SJSA1 (cell line): ENCODE results near the gene TIMM21. TPM values are rescaled to one million over a fixed set of nuclear protein-coding genes. Genes with fewer than 3 reads are reported as not detected.
A peak's percentile ranks its signal among the peaks of the same experiment; 100 is the strongest.

Experiments used
- DNase-seq, 2 experiments: peaks; one replicate each; pipeline ENCODE4 v3.0.0-alpha.2; 2015 to 2020; ENCODE audit warnings: low spot score in 2 of 2, low read depth in 1 of 2
- H3K27ac ChIP-seq: fragments of 250-450 bp; sonication (Bioruptor Pico); 2 replicates; pipeline ENCODE4 v1.5.1; 2020; ENCODE audit warnings: mild to moderate bottlenecking, moderate library complexity
- H3K27me3 ChIP-seq: fragments of 250-450 bp; sonication (Bioruptor Pico); replicated peaks from 2 replicates; pipeline ENCODE4 v1.5.1; 2020; ENCODE audit warnings: mild to moderate bottlenecking, moderate library complexity
- H3K36me3 ChIP-seq: fragments of 250-450 bp; sonication (Bioruptor Pico); 2 replicates; pipeline ENCODE4 v1.5.1; 2020; ENCODE audit warnings: mild to moderate bottlenecking
- H3K4me1 ChIP-seq: fragments of 250-450 bp; sonication (Bioruptor Pico); replicated peaks from 2 replicates; pipeline ENCODE4 v1.6.1; 2021; ENCODE audit warnings: mild to moderate bottlenecking
- H3K4me3 ChIP-seq: fragments of 250-450 bp; sonication (Bioruptor Pico); 2 replicates; pipeline ENCODE4 v1.5.1; 2020; ENCODE audit warnings: mild to moderate bottlenecking
- H3K9me3 ChIP-seq: fragments of 250-450 bp; sonication (Bioruptor Pico); replicated peaks from 2 replicates; pipeline ENCODE4 v1.5.1; 2020; ENCODE audit warnings: mild to moderate bottlenecking
- total RNA-seq: library from RNA; depleted of rRNA; stranded (reverse); fragments of >200 nt; shearing (Covaris generic); gene quantifications from 2 replicates; pipeline ENCODE4 v1.2.3, GENCODE V29; 2014

The TIMM21 gene
- total RNA-seq, 1 experiment from 2014 or later, result 63.1 TPM

DNA sequence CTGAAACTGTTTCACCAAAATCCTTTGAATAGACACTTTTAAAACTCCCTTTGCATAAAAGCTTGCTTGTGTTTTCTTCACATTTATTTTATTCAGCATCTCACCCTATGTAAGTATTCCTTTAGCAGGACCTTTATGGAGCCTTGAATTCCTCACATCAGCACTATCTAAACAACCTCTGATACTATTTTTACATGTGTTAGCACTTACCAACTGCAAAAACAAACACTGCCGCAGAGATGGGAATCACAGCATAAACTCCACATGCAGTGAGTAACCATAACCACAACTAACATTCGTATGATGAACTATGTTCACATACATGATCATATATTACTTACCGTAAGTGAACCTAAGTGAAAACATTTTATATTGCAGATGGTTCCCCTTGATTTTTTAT, 16.1 kb upstream of the TIMM21 start:
- peaks cover 6% of the 10 kb centered on the region for H3K4me1 ChIP-seq
- no peak overlapping the region for H3K4me3 ChIP-seq
- no peak overlapping the region for H3K27ac ChIP-seq
- no peaks in the 10 kb centered on the region for H3K36me3 ChIP-seq
- H3K9me3 ChIP-seq, result no peaks in the 10 kb centered on the region
- DNase-seq, result peak in 1 of 2 experiments; percentile 14
- peaks cover 11% of the 10 kb centered on the region for H3K27me3 ChIP-seq

DNA sequence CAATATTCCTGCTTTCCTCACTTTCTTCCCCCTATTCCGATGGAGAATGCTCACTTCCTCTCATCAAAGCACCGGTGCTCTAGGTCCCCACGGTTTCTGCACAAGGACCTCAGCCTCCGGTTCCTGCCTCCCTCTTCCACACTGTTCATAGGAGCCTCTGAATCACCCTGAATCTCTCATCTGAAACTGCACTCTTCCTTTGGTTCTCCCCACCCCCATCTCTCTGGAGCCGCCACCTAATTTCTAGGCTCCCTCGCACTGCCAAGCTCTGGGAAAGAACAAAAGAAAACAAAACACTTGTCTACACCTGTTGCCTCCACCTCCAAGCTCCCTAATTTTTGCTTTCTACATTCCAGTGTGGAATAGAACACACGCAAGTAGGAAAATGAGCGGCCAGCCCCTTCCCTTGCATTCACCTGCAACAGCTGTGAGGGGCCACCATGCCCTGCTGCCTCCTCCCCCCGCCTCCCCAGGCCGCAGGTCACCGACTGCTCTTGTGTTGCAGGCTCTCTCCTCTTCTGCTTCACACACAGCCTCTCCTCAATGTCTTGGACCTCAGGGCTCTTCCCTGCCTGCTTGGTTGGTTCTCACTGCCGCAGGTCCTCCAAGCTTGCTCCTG, 10.3 kb upstream of the TIMM21 start:
- no peak overlapping the region for H3K4me3 ChIP-seq
- H3K9me3 ChIP-seq, result no peaks in the 10 kb centered on the region
- no peaks in the 10 kb centered on the region for H3K36me3 ChIP-seq
- DNase-seq, result no peak
- H3K27me3 ChIP-seq, result no peaks in the 10 kb centered on the region; the same call in 1 of the 2 replicates
- H3K27ac ChIP-seq, result no peak overlapping the region
- H3K4me1 ChIP-seq, result peaks cover 11% of the 10 kb centered on the region

DNA sequence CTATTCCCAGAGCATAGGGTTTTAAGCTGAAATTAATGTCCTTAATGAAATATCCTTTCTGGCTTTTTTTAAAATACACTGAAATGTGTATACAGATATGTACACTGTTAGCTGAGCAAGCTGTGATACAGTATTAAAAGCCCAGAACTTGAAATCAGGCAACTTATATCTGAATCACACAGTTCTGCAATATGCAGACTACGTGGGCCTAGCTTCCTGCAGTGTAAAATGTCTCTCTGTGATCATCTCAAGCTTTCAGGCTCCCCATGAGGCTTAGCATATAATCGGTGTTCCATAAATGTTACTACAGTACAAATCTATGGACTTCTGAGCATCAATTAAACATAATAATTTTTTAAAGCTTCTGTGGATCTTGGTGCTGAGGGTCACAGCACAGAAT, 8.9 kb upstream of the TIMM21 start:
- no peak overlapping the region for H3K27ac ChIP-seq
- no peaks in the 10 kb centered on the region for H3K9me3 ChIP-seq
- DNase-seq, result no peak
- H3K27me3 ChIP-seq, result no peaks in the 10 kb centered on the region; the same call in 1 of the 2 replicates
- H3K36me3 ChIP-seq, result no peaks in the 10 kb centered on the region
- H3K4me3 ChIP-seq, result no peak overlapping the region
- H3K4me1 ChIP-seq, result peaks cover 11% of the 10 kb centered on the region

DNA sequence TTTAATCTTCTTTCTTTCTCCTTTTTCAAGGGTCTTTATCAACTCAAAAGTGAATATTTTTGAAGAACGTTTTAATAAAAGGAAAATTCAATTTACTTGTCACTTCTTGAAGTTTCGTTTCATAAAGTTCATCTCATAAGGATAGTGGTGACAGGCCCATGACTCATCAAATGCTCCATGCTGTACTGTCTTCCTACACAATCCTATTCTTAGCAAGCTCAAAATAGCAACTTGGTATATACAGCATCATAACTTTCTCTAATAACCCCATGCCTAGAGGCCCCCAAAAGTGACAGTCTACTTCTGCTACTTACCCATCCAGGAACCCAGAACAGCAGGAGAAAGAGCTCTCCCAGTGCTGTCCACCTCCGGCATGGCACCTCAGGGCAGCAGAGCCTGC, 8.4 kb upstream of the TIMM21 start:
- DNase-seq, result peak in 1 of 2 experiments; percentile 34
- H3K27ac ChIP-seq, result no peak overlapping the region
- H3K9me3 ChIP-seq, result no peaks in the 10 kb centered on the region
- H3K4me1 ChIP-seq, result peaks cover 11% of the 10 kb centered on the region
- no peak overlapping the region for H3K4me3 ChIP-seq
- H3K27me3 ChIP-seq, result no peaks in the 10 kb centered on the region; the same call in 1 of the 2 replicates
- H3K36me3 ChIP-seq, result no peaks in the 10 kb centered on the region

DNA sequence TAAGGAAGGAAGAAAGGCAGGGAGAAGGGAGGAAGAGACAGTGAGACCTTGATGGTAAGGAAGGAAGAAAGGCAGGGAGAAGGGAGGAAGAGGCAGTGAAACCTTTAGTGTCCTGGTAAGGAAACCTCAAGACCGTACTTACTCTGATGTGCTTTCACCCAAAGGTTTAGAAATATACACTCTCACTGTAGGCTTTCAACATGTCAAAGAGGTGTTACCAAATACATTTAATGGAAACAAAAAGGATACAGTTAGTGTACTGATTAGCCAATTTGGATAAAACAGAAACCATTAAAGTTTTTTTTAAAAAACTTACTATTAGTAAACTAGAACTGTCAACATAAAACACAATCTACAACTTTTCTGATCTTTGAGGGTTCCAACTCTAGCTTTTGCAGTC, 7.7 kb upstream of the TIMM21 start:
- Histone ChIP-seq H3K27ac (no peak overlapping the region), H3K4me3 (no peak overlapping the region), H3K9me3 (no peaks in the 10 kb centered on the region), H3K27me3 (no peaks in the 10 kb centered on the region; the same call in 1 of the 2 replicates), H3K4me1 (peaks cover 11% of the 10 kb centered on the region), H3K36me3 (no peaks in the 10 kb centered on the region)
- no peak for DNase-seq

DNA sequence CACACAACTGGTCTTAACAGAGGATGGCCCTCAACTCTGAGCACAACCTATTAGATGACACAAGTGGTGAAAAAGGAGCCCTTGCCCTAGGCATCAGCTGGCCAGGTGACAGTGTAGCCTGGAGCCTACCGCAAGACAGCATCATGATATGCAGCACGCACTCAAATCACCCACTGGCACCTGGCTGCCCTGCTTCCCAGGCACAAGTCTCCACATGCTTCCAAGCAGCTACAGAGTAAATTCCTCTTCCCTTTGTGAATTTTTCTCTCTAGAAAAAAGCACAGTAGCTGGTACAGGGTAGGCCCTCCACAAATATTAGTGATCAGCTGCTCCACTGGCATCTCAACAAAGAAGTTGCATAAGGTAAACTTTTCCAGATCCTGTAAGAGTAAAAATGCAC, 6.7 kb upstream of the TIMM21 start:
- Histone ChIP-seq H3K36me3 (no peaks in the 10 kb centered on the region), H3K4me3 (no peak overlapping the region), H3K9me3 (no peaks in the 10 kb centered on the region), H3K27ac (no peak overlapping the region), H3K27me3 (no peaks in the 10 kb centered on the region; the same call in 1 of the 2 replicates), H3K4me1 (peaks cover 17% of the 10 kb centered on the region)
- DNase-seq, result no peak

DNA sequence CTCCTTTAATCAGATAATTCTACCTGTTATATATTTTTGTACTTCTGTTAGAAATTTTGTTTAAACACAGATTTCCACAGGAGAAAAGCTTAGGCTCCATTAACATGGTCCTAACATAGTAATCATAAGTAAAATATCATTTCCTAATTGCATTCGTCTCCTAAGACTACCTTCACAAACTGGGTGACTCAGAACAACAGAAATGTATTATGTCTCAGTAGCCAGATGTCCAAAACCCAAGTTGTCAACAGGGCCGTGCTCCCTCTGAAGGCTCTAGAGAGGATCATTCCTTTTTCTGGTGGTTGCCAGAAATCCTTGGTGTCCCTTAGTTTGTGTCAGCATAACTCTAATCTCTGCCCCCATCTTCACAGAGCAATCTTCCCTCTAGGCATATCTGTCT, 6.1 kb upstream of the TIMM21 start:
- no peak overlapping the region for H3K4me3 ChIP-seq
- H3K9me3 ChIP-seq, result no peaks in the 10 kb centered on the region
- no peak overlapping the region for H3K27ac ChIP-seq
- H3K4me1 ChIP-seq, result peaks cover 23% of the 10 kb centered on the region
- DNase-seq, result no peak
- H3K27me3 ChIP-seq, result no peaks in the 10 kb centered on the region; the same call in 1 of the 2 replicates
- no peaks in the 10 kb centered on the region for H3K36me3 ChIP-seq

DNA sequence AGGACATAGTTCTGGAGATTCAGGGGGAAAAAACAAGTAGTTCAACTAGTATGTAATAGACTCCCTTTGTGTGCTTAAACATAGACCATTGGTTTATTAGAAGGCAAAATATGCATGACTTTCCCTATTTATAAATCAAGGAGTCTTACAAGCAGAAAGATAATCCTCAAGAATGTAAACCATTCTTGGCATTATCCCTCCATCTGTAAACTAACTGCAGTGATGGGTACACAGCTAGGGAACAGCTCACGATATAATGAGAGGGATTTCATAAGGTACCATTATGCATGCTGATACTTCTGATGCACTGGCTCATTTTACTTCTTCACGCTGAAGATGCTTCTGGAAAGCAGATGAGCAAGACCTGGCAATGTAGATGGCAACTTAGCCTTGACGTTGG, 1.6 kb upstream of the TIMM21 start:
- H3K4me1 ChIP-seq, result peaks cover 22% of the 10 kb centered on the region
- H3K27ac ChIP-seq, result peak overlapping the region; percentile 10; the same call in 1 of the 2 replicates
- peak in 1 of 2 experiments; percentile 71 for DNase-seq
- H3K36me3 ChIP-seq, result 0 out of 2 replicates have a peak, but pooled peaks cover 3% of the 10 kb centered on the region
- no peaks in the 10 kb centered on the region for H3K27me3 ChIP-seq
- peak overlapping the region; percentile 59 for H3K4me3 ChIP-seq
- H3K9me3 ChIP-seq, result no peaks in the 10 kb centered on the region

DNA sequence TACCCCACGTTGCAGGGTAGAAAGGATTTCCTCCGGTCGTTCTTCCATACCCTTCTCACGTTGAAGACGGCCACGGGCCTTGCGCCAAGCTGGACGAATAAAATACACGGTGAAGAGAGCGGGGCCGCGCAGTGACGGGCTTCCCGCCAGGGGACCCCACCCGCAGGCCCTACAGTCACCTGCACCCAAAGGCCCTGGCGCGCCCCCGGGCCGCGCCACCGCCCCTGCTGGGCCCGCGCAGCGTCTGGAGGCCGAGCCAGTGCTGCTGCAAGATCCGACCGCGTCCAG, 888 bp upstream of the TIMM21 start:
- Histone ChIP-seq H3K27me3 (no peaks in the 10 kb centered on the region), H3K4me3 (peak overlapping the region; percentile 59), H3K4me1 (peaks cover 22% of the 10 kb centered on the region), H3K36me3 (peaks cover 3% of the 10 kb centered on the region; the same call in 1 of the 2 replicates), H3K27ac (no peak overlapping the region; the same call in 1 of the 2 replicates), H3K9me3 (no peaks in the 10 kb centered on the region)
- DNase-seq, result no peak

DNA sequence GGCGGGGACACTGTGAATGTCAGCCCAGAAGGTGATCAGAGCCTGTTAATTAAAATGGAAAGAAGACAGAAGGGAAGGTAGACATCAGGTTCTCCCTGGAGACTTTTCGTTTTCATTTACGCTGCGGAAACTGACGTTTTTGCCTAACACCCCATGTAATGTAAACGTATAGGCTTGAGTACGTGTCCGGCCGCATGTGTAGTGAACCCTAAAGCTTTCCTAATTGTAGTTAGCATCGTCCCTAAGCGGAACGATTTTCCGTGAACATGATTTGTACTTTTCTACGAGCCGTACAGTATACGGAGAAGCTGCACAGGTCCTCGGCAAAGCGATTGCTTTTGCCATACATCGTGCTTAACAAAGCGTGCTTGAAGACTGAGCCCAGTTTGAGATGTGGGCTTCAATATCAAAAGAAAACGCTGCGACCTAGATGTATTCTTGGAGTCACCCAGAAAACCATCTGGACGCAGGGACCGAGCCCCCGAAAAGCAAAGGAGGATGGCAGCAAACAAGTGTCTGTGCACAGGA, 284 bp downstream of the TIMM21 start:
- Histone ChIP-seq H3K36me3 (peaks cover 8% of the 10 kb centered on the region; the same call in 1 of the 2 replicates), H3K27ac (peak overlapping the region; percentile 92), H3K27me3 (no peaks in the 10 kb centered on the region), H3K4me1 (peaks cover 22% of the 10 kb centered on the region), H3K4me3 (peak overlapping the region; percentile 59), H3K9me3 (no peaks in the 10 kb centered on the region)
- DNase-seq, result no peak

DNA sequence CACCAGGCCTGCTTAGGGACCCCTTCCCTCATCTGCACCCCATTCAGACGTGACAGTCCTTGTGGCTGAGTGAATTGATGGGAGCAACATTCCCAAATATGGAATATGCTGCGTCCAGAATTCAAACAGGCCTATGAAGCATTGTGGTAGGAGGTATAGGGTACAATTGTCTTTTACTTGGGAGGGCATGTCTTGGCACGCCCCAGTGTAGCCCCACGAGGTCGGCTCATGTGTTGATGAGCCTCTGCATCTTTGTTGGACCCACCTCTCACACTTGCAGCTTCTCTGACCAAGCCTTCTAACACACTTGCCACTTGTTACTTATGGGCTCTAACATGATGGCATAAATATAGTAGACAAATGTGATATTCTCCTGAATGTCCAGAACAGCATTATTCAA, 1.6 kb downstream of the TIMM21 start:
- Histone ChIP-seq H3K4me1 (peaks cover 22% of the 10 kb centered on the region), H3K27ac (no peak overlapping the region), H3K9me3 (no peaks in the 10 kb centered on the region), H3K4me3 (no peak overlapping the region), H3K36me3 (peaks cover 15% of the 10 kb centered on the region), H3K27me3 (no peaks in the 10 kb centered on the region)
- DNase-seq, result no peak

DNA sequence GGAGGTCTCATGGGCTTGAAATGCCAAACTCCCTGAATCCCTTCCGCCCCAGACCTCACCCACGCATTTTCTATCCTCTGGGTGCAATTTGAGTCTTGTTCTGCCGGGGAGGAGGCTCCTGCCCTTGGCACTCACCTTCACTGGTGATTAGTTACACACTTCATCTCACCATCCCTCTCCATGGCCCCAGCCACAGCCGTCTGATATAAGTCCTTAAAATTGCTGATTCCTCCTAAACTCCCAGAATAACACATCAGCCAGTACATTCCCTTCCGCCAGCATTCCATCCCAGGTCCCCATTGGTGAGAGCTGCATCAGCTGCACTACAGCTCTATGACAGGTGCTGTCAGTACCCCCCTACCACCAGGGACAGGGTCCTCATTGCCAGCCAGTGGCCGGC, 3.9 kb downstream of the TIMM21 start:
- H3K4me3 ChIP-seq, result no peak overlapping the region
- H3K4me1 ChIP-seq, result peaks cover 9% of the 10 kb centered on the region
- H3K36me3 ChIP-seq, result peaks cover 33% of the 10 kb centered on the region
- no peak overlapping the region for H3K27ac ChIP-seq
- no peak for DNase-seq
- no peaks in the 10 kb centered on the region for H3K9me3 ChIP-seq
- no peaks in the 10 kb centered on the region for H3K27me3 ChIP-seq

DNA sequence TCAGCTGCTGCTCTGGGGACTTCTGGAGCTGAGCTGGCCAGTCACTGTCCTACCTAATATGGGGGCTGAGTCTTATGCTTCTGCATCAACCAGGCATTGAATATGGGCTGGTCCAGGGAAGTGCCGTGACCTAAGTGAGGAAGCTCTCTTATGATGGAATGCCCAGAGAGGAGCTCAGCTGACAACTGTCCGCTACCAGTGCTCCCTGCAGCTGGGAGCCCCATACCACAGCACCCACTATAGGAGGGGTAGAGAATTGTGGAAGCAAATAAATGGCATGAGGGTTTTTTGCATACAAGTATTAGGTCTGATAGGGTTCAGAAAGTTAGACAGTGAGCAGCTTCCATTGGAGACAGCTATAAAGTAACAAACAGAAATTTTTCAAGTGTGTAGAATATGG, 4.5 kb downstream of the TIMM21 start:
- Histone ChIP-seq H3K36me3 (peaks cover 35% of the 10 kb centered on the region), H3K27ac (no peak overlapping the region), H3K27me3 (no peaks in the 10 kb centered on the region), H3K4me1 (peaks cover 7% of the 10 kb centered on the region), H3K9me3 (no peaks in the 10 kb centered on the region), H3K4me3 (no peak overlapping the region)
- DNase-seq, result no peak

DNA sequence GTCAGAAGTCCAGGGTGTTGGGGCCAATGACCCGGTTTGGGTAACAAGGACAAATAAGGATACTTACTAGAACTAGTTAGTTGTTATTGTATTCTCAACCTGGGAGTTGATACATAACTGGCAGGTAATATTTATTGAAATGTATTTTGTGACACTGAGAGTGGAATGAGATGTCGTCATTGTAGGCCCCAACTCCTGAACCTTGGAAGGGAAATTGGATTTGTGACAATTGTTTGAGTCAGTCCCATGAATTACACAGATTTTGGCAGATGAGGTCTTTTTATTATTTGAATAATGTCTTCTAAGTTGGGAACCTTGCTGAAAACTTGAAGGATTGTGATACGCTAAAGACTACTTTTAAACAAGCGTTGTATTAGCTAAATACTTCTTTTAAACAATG, 5.1 kb downstream of the TIMM21 start:
- no peak for DNase-seq
- H3K27ac ChIP-seq, result no peak overlapping the region
- H3K9me3 ChIP-seq, result no peaks in the 10 kb centered on the region
- no peak overlapping the region for H3K4me3 ChIP-seq
- peaks cover 7% of the 10 kb centered on the region for H3K4me1 ChIP-seq
- no peaks in the 10 kb centered on the region for H3K27me3 ChIP-seq
- H3K36me3 ChIP-seq, result peaks cover 39% of the 10 kb centered on the region

DNA sequence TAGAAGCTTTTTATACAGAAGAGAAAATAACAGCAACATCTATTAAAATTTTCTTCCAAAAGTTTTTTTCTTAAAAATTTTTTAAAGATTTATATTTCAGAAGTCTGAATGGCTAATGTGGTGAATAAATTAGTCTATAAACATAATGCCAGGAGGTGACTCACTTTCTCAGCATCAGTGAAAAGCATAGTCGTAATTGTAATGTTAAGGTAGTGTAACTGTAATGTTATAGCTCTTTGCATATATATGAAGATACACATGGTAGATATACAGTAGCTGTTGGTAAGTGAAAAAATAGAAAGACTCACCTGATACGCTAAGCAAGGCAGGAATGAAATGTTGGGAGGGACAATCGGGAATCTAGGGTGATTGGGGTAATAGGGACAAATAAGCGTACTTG, 5.5 kb downstream of the TIMM21 start:
- Histone ChIP-seq H3K4me1 (peaks cover 7% of the 10 kb centered on the region), H3K4me3 (no peak overlapping the region), H3K36me3 (peaks cover 40% of the 10 kb centered on the region), H3K9me3 (no peaks in the 10 kb centered on the region), H3K27me3 (no peaks in the 10 kb centered on the region), H3K27ac (no peak overlapping the region)
- DNase-seq, result no peak
